Heart left ventricle (tissue), 13 donors: Measurements from ENCODE around the gene EXOC2.

Experiments
- CTCF ChIP-seq, 12 donors: fragments of 200-600 bp; sonication (generic) in 4 of 12; IDR thresholded peaks; one replicate each; pipeline versions ENCODE4 v1.5.0 to v1.8.0; 2018 to 2022; ENCODE audit warnings: antibody characterized with exemption in 12 of 12, mild to moderate bottlenecking in 5 of 12
- POLR2A ChIP-seq, 2 donors: fragments of 450-650 bp; IDR thresholded peaks; one replicate each; pipeline ENCODE4 v1.6.1; 2017; ENCODE audit warnings: antibody characterized with exemption in 2 of 2, mild to moderate bottlenecking in 2 of 2, moderate library complexity in 2 of 2
- donor health status: ischemic (EF 13 %, LVEDD 7.1; RV severe dilation, severe dysfunction).
- donor health status: DM: no; HTN: yes; CAD: no.
- donor health status: DM: no; HTN: no; CAD: no.
- donor health status: ischemic (EF 25% LVEDD 6.9; RV normal size, moderate dysfunction).
- donor health status: ischemic (EF 25% LVEDD 5.7; RV mildly dilated, moderate dysfunction).
- donor health status: ischemic (EF 35%, LVEDD 5.7; RV mildly dilated, moderate dysfunction).
- donor health status: nonischemic (EF 11% LVEDD 7.7; RV severe dilation, severe dysfunction).
- donor health status: DM: yes; HTN: yes; CAD: no.
- donor health status: PGD.
- donor health status: ischemic (EF 29% LVEDD 5.4; RV normal size, mild dysfunction).
- donor health status: nonischemic (EF 23%, LVEDD 6.1; RV moderate dilation, normal function).

GRCh38 chr6:551829-552350 is 141.0 kb downstream of the EXOC2 start:
- TF ChIP-seq POLR2A (IDR thresholded peaks at IDR 0.05) (no peak), CTCF (IDR thresholded peaks at IDR 0.05) (no peak)
